HepG2 (cell line): ENCODE results near the gene SF3A2. TPM values are rescaled to one million over a fixed set of nuclear protein-coding genes. Genes with fewer than 3 reads are reported as not detected.

Experiments used
- EZH2 ChIP-seq: conservative IDR thresholded peaks from 2 replicates; pipeline ENCODE4 v1.6.1; 2012; ENCODE audit warnings: mild to moderate bottlenecking, low read depth, low read length, moderate library complexity
- GTF2F1 ChIP-seq: fragments of 150-350 bp; IDR thresholded peaks from 2 replicates; pipeline ENCODE4 v1.6.1; 2014; ENCODE audit warnings: low read length
- NKX3-1 ChIP-seq: sonication (generic); formaldehyde crosslinking; IDR thresholded peaks from 2 replicates; pipeline ENCODE4 v1.5.0; 2020; ENCODE audit warnings: missing genetic modification reagents
- ONECUT2 ChIP-seq: sonication (generic); formaldehyde crosslinking; IDR thresholded peaks from 2 replicates; pipeline ENCODE4 v1.4.0; 2020; ENCODE audit warnings: missing genetic modification reagents
- PHF21A ChIP-seq: sonication (generic); formaldehyde crosslinking; IDR thresholded peaks from 2 replicates; pipeline ENCODE4 v1.5.0; 2020; ENCODE audit warnings: mild to moderate bottlenecking, missing genetic modification reagents
- RFX3 ChIP-seq: IDR thresholded peaks from 2 replicates; pipeline ENCODE4 v1.6.1; 2016; ENCODE audit warnings: missing biosample characterization, missing genetic modification reagents
- SATB2 ChIP-seq: sonication (generic); formaldehyde crosslinking; IDR thresholded peaks from 2 replicates; pipeline ENCODE4 v1.5.0; 2020; ENCODE audit warnings: missing genetic modification reagents
- SPEN ChIP-seq: sonication (generic); formaldehyde crosslinking; IDR thresholded peaks from 2 replicates; pipeline ENCODE4 v1.5.1; 2020; ENCODE audit warnings: low read depth, mild to moderate bottlenecking, missing genetic modification reagents
- ZNF138 ChIP-seq: sonication (generic); formaldehyde crosslinking; IDR thresholded peaks from 2 replicates; pipeline ENCODE4 v1.5.0; 2020; ENCODE audit warnings: mild to moderate bottlenecking, low read depth, missing genetic modification reagents
- ZNF20 ChIP-seq: sonication (generic); formaldehyde crosslinking; IDR thresholded peaks from 2 replicates; pipeline ENCODE4 v1.4.0; 2020; ENCODE audit warnings: mild to moderate bottlenecking, moderate library complexity, missing genetic modification reagents
- ZNF205 ChIP-seq: IDR thresholded peaks from 2 replicates; pipeline ENCODE4 v1.6.1; 2018; ENCODE audit warnings: missing biosample characterization, missing genetic modification reagents
- ZNF317 ChIP-seq: sonication (generic); formaldehyde crosslinking; IDR thresholded peaks from 2 replicates; pipeline ENCODE4 v1.5.0; 2020; ENCODE audit warnings: mild to moderate bottlenecking, missing genetic modification reagents
- ZNF569 ChIP-seq: sonication (generic); formaldehyde crosslinking; IDR thresholded peaks from 2 replicates; pipeline ENCODE4 v1.5.0; 2020; ENCODE audit warnings: mild to moderate bottlenecking, missing genetic modification reagents, moderate library complexity, borderline replicate concordance
- ZNF678 ChIP-seq: sonication (generic); formaldehyde crosslinking; IDR thresholded peaks from 2 replicates; pipeline ENCODE4 v1.4.0; 2020; ENCODE audit warnings: mild to moderate bottlenecking, missing genetic modification reagents
- ZNF766 ChIP-seq: sonication (generic); formaldehyde crosslinking; IDR thresholded peaks from 2 replicates; pipeline ENCODE4 v1.5.0; 2020; ENCODE audit warnings: missing genetic modification reagents, borderline replicate concordance
- polyA plus RNA-seq, 8 experiments: library from polyadenylated mRNA; depleted of rRNA in 3 of 8; stranded (reverse) in 7 of 8; unstranded in 1 of 8; fragments of >200 nt; fragmentation: Illumina TruSeq in 4 of 8; extraction: Trizol in 4 of 8; gene quantifications; 2 replicates each; pipeline versions ENCODE4 v1.2.1 to v1.2.3, GENCODE V29; 2011 to 2016; ENCODE audit warnings: low read depth in 4 of 8, missing spikeins in 1 of 8, mixed read lengths in 1 of 8; ENCODE audit not compliant: insufficient read depth in 1 of 8
- total RNA-seq, 5 experiments: library from RNA; depleted of rRNA; stranded (reverse); fragments of >200 nt; fragmentation: Illumina TruSeq; extraction: Trizol; gene quantifications; 2 replicates each; pipeline ENCODE4 v1.2.3, GENCODE V29; 2016; ENCODE audit warnings: low read depth in 1 of 5
- TF ChIP-seq, protein P1 (sequence below): sonication (generic); formaldehyde crosslinking; IDR thresholded peaks from 2 replicates; pipeline ENCODE4 v1.8.0; 2022; ENCODE audit warnings: missing genetic modification reagents, mild to moderate bottlenecking, inconsistent platforms, borderline replicate concordance
- TF ChIP-seq, protein P2 (sequence below): sonication (generic); formaldehyde crosslinking; IDR thresholded peaks from 2 replicates; pipeline ENCODE4 v1.4.0; 2020; ENCODE audit warnings: mild to moderate bottlenecking, missing genetic modification reagents
- TF ChIP-seq, protein P3 (sequence below): sonication (generic); formaldehyde crosslinking; IDR thresholded peaks from 2 replicates; pipeline ENCODE4 v1.8.1; 2022; ENCODE audit warnings: low read depth, mild to moderate bottlenecking, missing genetic modification reagents
- TF ChIP-seq, protein P4 (sequence below): sonication (generic); formaldehyde crosslinking; conservative IDR thresholded peaks from 2 replicates; pipeline ENCODE4 v1.8.1; 2023; ENCODE audit warnings: missing genetic modification reagents
- TF ChIP-seq, protein P5 (sequence below): sonication (generic); formaldehyde crosslinking; IDR thresholded peaks from 2 replicates; pipeline ENCODE4 v1.5.1; 2020; ENCODE audit warnings: missing genetic modification reagents, mild to moderate bottlenecking, borderline replicate concordance
- TF ChIP-seq, protein P6 (sequence below): sonication (generic); formaldehyde crosslinking; conservative IDR thresholded peaks from 2 replicates; pipeline ENCODE4 v1.8.0; 2022; ENCODE audit warnings: low read depth, missing genetic modification reagents

SF3A2 gene
- total and polyA plus RNA-seq, 2 of the 13 experiments (the other 11 are each of a cell fraction or from before 2014, with no cell fraction given) = 8.6 to 8.8 TPM

DNA sequence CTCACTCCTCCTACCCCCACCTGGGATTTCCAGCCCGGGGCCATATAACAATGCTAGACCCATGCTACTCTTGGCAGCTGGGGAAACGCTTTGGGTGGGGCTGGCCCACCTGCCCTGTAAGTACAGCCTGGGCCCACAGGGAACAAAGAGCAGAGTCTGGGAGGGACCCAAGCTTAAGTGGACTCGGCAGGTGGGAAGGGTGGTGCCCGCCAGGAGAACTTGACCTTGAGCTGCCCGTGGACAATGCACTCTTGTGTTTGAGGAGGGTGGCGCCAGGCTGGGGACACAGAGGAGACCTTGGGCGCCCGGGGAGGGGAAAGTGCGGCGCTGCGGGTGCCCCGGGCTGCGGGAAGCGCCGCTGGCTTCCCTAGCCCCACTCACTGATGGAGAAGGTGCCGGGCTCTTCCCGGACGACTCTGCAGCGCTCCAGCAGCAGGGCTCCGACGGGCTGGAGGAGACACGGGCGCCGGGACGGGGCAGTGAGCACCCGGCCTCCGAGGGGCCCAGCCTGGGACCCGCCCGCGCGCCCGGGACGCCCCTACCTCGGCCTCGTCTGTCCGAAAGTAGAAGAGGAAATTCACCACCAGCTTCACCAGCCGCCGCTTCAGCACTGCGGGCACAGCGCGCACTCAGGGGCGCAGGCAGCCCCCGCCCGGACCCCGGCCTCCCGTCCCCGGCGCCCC lies 1.1 kb upstream of the SF3A2 start (continued):
- TF ChIP-seq, protein P1, sequence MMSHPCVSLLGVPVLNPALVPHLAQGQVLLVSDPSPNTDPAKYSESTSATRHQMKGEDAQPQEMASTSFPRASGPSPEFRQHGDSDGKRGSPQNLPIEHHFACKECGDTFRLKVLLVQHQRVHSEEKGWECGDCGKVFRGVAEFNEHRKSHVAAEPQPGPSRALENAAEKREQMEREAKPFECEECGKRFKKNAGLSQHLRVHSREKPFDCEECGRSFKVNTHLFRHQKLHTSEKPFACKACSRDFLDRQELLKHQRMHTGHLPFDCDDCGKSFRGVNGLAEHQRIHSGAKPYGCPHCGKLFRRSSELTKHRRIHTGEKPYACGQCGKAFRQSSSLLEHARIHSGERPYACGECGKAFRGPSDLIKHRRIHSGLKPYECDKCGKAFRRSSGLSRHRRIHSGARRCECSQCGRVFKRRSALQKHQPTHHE (CRISPR knock-in tag) = no peak
- TF ChIP-seq, protein P2, sequence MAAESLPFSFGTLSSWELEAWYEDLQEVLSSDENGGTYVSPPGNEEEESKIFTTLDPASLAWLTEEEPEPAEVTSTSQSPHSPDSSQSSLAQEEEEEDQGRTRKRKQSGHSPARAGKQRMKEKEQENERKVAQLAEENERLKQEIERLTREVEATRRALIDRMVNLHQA (CRISPR knock-in tag) = no peak
- TF ChIP-seq, protein P3, sequence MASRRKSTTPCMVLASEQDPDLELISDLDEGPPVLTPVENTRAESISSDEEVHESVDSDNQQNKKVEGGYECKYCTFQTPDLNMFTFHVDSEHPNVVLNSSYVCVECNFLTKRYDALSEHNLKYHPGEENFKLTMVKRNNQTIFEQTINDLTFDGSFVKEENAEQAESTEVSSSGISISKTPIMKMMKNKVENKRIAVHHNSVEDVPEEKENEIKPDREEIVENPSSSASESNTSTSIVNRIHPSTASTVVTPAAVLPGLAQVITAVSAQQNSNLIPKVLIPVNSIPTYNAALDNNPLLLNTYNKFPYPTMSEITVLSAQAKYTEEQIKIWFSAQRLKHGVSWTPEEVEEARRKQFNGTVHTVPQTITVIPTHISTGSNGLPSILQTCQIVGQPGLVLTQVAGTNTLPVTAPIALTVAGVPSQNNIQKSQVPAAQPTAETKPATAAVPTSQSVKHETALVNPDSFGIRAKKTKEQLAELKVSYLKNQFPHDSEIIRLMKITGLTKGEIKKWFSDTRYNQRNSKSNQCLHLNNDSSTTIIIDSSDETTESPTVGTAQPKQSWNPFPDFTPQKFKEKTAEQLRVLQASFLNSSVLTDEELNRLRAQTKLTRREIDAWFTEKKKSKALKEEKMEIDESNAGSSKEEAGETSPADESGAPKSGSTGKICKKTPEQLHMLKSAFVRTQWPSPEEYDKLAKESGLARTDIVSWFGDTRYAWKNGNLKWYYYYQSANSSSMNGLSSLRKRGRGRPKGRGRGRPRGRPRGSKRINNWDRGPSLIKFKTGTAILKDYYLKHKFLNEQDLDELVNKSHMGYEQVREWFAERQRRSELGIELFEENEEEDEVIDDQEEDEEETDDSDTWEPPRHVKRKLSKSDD (CRISPR knock-in tag) = no peak
- TF ChIP-seq ZNF138 (CRISPR knock-in tag) (no peak), RFX3 (no peak), ZNF678 (CRISPR knock-in tag) (no peak), ZNF205 (CRISPR knock-in tag) (0 out of 2 replicates have a peak, but pooled peaks have one; percentile 35), ZNF766 (CRISPR knock-in tag) (no peak), NKX3-1 (CRISPR knock-in tag) (no peak), EZH2 (no peak), GTF2F1 (no peak), ZNF569 (CRISPR knock-in tag) (no peak), SATB2 (CRISPR knock-in tag) (no peak), ZNF317 (CRISPR knock-in tag) (no peak; the same call in 1 of the 2 replicates), SPEN (CRISPR knock-in tag) (0 out of 2 replicates have a peak, but pooled peaks have one; percentile 23), PHF21A (CRISPR knock-in tag) (0 out of 2 replicates have a peak, but pooled peaks have one; percentile 60), ONECUT2 (CRISPR knock-in tag) (no peak), ZNF20 (CRISPR knock-in tag) (no peak)
- TF ChIP-seq, protein P4, sequence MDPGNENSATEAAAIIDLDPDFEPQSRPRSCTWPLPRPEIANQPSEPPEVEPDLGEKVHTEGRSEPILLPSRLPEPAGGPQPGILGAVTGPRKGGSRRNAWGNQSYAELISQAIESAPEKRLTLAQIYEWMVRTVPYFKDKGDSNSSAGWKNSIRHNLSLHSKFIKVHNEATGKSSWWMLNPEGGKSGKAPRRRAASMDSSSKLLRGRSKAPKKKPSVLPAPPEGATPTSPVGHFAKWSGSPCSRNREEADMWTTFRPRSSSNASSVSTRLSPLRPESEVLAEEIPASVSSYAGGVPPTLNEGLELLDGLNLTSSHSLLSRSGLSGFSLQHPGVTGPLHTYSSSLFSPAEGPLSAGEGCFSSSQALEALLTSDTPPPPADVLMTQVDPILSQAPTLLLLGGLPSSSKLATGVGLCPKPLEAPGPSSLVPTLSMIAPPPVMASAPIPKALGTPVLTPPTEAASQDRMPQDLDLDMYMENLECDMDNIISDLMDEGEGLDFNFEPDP (CRISPR knock-in tag) = 0 out of 2 replicates have a peak, but pooled peaks have one; percentile 88
- TF ChIP-seq, protein P5, sequence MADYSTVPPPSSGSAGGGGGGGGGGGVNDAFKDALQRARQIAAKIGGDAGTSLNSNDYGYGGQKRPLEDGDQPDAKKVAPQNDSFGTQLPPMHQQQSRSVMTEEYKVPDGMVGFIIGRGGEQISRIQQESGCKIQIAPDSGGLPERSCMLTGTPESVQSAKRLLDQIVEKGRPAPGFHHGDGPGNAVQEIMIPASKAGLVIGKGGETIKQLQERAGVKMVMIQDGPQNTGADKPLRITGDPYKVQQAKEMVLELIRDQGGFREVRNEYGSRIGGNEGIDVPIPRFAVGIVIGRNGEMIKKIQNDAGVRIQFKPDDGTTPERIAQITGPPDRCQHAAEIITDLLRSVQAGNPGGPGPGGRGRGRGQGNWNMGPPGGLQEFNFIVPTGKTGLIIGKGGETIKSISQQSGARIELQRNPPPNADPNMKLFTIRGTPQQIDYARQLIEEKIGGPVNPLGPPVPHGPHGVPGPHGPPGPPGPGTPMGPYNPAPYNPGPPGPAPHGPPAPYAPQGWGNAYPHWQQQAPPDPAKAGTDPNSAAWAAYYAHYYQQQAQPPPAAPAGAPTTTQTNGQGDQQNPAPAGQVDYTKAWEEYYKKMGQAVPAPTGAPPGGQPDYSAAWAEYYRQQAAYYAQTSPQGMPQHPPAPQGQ = no peak
- TF ChIP-seq, protein P6, sequence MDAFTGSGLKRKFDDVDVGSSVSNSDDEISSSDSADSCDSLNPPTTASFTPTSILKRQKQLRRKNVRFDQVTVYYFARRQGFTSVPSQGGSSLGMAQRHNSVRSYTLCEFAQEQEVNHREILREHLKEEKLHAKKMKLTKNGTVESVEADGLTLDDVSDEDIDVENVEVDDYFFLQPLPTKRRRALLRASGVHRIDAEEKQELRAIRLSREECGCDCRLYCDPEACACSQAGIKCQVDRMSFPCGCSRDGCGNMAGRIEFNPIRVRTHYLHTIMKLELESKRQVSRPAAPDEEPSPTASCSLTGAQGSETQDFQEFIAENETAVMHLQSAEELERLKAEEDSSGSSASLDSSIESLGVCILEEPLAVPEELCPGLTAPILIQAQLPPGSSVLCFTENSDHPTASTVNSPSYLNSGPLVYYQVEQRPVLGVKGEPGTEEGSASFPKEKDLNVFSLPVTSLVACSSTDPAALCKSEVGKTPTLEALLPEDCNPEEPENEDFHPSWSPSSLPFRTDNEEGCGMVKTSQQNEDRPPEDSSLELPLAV (CRISPR knock-in tag) = no peak
